Measurements from ENCODE around the gene BLMH. TPM values are rescaled to one million over a fixed set of nuclear protein-coding genes. Genes with fewer than 3 reads are reported as not detected.

Gene BLMH
- total and polyA plus RNA-seq, 2 experiments from 2014 or later: 39.7 to 47.3 TPM

GRCh38 chr17:30211371-30211770 is 80.4 kb downstream of the BLMH start:
- no peak overlapping the region for H3K27ac ChIP-seq
- no peaks in the 10 kb centered on the region for H3K27me3 ChIP-seq
- no peaks in the 10 kb centered on the region for H3K36me3 ChIP-seq
- DNase-seq (ENCODE audit: low read depth in 1 of 2, low spot score in 1 of 2): no peak
- no peaks in the 10 kb centered on the region for H3K9me3 ChIP-seq (ENCODE audit: low read depth)
- no peak for TF ChIP-seq CTCF (IDR thresholded peaks at IDR 0.05; ENCODE audit: low read depth, low read length)
- H3K4me3 ChIP-seq: no peak overlapping the region
- H3K4me1 ChIP-seq (ENCODE audit: low read depth): no peaks in the 10 kb centered on the region

- TF ChIP-seq CTCF (IDR thresholded peaks at IDR 0.05; ENCODE audit: low read depth, low read length): no peak
- Histone ChIP-seq H3K36me3 (no peaks in the 10 kb centered on the region), H3K9me3 (ENCODE audit: low read depth) (no peaks in the 10 kb centered on the region), H3K27ac (no peak overlapping the region), H3K4me3 (no peak overlapping the region), H3K4me1 (ENCODE audit: low read depth) (no peaks in the 10 kb centered on the region), H3K27me3 (no peaks in the 10 kb centered on the region)
- no peak for DNase-seq (ENCODE audit: low read depth in 1 of 2, low spot score in 1 of 2)
Observed at GRCh38 chr17:30210901-30211300, 80.8 kb downstream of the BLMH start.

GRCh38 chr17:30210366-30210765 is 81.4 kb downstream of the BLMH start:
- H3K4me3 ChIP-seq: no peak overlapping the region
- no peaks in the 10 kb centered on the region for H3K36me3 ChIP-seq
- no peak for DNase-seq (ENCODE audit: low read depth in 1 of 2, low spot score in 1 of 2)
- H3K27me3 ChIP-seq: no peaks in the 10 kb centered on the region
- H3K27ac ChIP-seq: no peak overlapping the region
- H3K9me3 ChIP-seq (ENCODE audit: low read depth): no peaks in the 10 kb centered on the region
- no peaks in the 10 kb centered on the region for H3K4me1 ChIP-seq (ENCODE audit: low read depth)
- TF ChIP-seq CTCF (IDR thresholded peaks at IDR 0.05; ENCODE audit: low read depth, low read length): no peak

GRCh38 chr17:30209930-30210329 is 81.8 kb downstream of the BLMH start:
- no peaks in the 10 kb centered on the region for H3K4me1 ChIP-seq (ENCODE audit: low read depth)
- H3K4me3 ChIP-seq: no peak overlapping the region
- H3K36me3 ChIP-seq: no peaks in the 10 kb centered on the region
- H3K9me3 ChIP-seq (ENCODE audit: low read depth): no peaks in the 10 kb centered on the region
- no peak overlapping the region for H3K27ac ChIP-seq
- no peak for DNase-seq (ENCODE audit: low read depth in 1 of 2, low spot score in 1 of 2)
- no peak for TF ChIP-seq CTCF (IDR thresholded peaks at IDR 0.05; ENCODE audit: low read depth, low read length)
- H3K27me3 ChIP-seq: no peaks in the 10 kb centered on the region

GRCh38 chr17:30208214-30208613 is 83.5 kb downstream of the BLMH start:
- no peaks in the 10 kb centered on the region for H3K36me3 ChIP-seq
- no peak overlapping the region for H3K4me3 ChIP-seq
- no peaks in the 10 kb centered on the region for H3K9me3 ChIP-seq (ENCODE audit: low read depth)
- no peak overlapping the region for H3K27ac ChIP-seq
- TF ChIP-seq CTCF (IDR thresholded peaks at IDR 0.05; ENCODE audit: low read depth, low read length): no peak
- DNase-seq (ENCODE audit: low read depth in 1 of 2, low spot score in 1 of 2): no peak
- no peaks in the 10 kb centered on the region for H3K27me3 ChIP-seq
- H3K4me1 ChIP-seq (ENCODE audit: low read depth): no peaks in the 10 kb centered on the region

GRCh38 chr17:30207655-30208054 is 84.1 kb downstream of the BLMH start:
- H3K36me3 ChIP-seq: no peaks in the 10 kb centered on the region
- H3K4me3 ChIP-seq: no peak overlapping the region
- TF ChIP-seq CTCF (IDR thresholded peaks at IDR 0.05; ENCODE audit: low read depth, low read length): no peak
- H3K4me1 ChIP-seq (ENCODE audit: low read depth): no peaks in the 10 kb centered on the region
- DNase-seq (ENCODE audit: low read depth in 1 of 2, low spot score in 1 of 2): no peak
- no peaks in the 10 kb centered on the region for H3K27me3 ChIP-seq
- H3K27ac ChIP-seq: no peak overlapping the region
- no peaks in the 10 kb centered on the region for H3K9me3 ChIP-seq (ENCODE audit: low read depth)
